GM18870 (cell line): ENCODE data around the gene PRX.
"Not testable (repeated sequence)": the region's sequence is repeated elsewhere in the genome, so short reads cannot be mapped to it uniquely, and the experiment has no call there.

Experiments used
- ATAC-seq: cut with Tn5 transposase; IDR thresholded peaks from one replicate; pipeline ENCODE4 v1.9.1; 2021; ENCODE audit warnings: moderate library complexity; ENCODE audit not compliant: unreplicated experiment

Gene PRX

GRCh38 chr19:40393894-40394815, 19.0 kb downstream of the PRX start:
- ATAC-seq: no peak

GRCh38 chr19:40392894-40393517, 20.2 kb downstream of the PRX start:
- ATAC-seq: no peak

GRCh38 chr19:40392123-40392522, 21.1 kb downstream of the PRX start:
- ATAC-seq: no peak

DNA sequence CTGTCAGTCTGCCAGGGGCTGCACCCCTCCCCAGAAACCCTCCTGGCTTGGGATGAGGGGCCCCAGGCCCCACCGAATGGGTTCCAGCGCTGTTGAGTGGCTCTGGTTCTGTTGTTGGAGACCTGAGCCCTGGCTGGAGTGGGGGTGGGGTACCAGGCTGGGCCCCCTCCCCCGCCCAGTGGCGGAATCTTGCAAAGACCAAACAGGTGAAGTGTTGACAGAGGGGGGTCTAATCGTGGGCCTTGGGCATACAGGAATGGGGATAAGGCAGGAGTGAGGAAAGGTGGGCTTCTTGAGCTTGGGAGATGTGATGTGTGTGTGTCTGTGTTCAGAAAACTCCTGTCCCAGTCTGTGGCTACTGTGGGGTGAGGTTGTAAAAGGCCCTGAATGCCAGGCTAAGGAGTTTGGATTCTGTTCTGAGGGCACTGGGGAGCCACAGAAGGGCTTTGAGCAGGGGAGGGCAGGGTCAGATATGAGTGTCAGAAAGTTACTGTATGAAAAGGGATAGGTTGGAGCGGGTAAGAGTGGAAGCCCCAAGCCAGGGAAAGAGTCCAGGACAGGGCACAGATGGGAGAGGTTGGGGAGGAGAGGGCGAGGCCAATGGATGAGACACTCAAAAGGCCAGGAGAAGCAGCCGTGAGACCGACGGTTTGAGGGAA, 23.0 kb downstream of the PRX start, which contains the start of gene HIPK4:
Gene HIPK4, minus strand, starts transcription at position 98 of the 659 bp plus-strand sequence. CDS start 279 bp downstream, outside the sequence.
- no peak for ATAC-seq

GRCh38 chr19:40389404-40390083, 23.6 kb downstream of the PRX start:
- no peak for ATAC-seq

GRCh38 chr19:40388481-40388880, 24.7 kb downstream of the PRX start:
- no peak for ATAC-seq

DNA sequence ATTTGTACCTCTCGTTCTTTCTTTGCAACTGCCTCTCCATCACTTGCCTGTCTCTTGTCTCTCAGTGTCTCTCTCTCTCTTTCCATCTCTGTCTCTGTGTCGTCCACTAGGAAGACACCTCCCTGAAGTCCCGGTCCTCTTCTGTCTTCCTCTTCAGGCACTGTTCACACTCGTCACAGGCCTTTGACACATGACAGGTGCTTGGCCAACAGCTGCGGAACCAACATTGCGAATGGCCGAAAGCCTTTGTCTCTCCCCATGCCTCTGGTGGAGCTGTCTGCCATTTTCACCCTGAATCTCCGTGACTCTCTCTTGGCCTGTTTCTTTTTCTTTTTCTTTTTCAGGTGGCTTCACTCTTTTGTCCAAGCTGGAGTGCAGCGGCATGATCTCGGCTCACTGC, 26.0 kb downstream of the PRX start:
- no peak for ATAC-seq

DNA sequence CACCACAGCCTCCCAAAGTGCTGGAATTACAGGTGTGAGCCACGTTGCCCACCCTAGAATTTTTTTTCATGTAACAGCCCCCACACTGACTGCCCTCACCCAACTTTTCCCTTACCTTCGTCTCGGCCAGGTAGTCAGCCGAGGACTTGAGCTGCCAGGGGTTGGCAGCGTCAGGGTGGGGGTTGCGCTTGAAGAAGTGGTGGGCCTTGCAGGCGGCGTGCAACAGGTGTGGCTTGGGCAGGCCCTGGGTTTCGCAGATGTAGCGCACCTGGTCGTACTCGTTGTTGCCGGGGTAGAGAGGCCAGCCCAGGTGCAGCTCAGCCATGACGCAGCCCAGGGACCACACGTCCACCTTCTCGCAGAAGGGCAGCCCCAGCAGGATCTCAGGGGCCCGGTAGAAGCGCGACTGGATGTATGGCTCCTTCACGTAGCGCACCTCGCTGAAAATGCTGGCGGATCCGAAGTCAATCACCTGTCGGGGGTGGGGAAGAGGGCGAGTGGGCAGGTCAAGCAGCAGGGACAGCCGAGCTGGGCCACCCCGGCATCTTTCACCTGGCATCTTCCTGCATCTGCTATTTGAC, 29.4 kb downstream of the PRX start:
- ATAC-seq: no peak

GRCh38 chr19:40381321-40381720, 31.9 kb downstream of the PRX start:
- no peak for ATAC-seq

- ATAC-seq: no peak
Measured at GRCh38 chr19:40380199-40381037, 32.8 kb downstream of the PRX start.

GRCh38 chr19:40379446-40380198, 33.6 kb downstream of the PRX start:
- ATAC-seq: no peak

DNA sequence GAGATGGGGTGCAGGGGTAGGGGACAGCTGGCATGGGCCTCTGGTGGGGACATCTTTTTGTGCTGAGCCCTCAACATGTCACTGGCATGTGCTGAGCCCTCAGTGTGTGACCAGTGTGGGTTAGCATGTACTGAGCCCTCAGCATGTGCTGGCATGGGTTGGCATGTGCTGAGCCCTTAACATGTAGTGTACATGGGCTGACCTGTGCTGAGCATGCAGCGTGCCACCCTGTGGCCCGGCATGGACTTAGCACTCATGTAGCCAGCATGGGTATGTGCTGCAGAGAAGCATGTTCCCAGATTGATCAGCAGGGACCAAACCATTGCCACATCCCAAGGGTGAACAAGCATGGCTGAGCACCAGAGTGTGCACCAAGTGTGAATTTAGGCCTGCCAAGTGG, 34.7 kb downstream of the PRX start:
- ATAC-seq: no peak

GRCh38 chr19:40377876-40378385, 35.2 kb downstream of the PRX start:
- no peak for ATAC-seq

DNA sequence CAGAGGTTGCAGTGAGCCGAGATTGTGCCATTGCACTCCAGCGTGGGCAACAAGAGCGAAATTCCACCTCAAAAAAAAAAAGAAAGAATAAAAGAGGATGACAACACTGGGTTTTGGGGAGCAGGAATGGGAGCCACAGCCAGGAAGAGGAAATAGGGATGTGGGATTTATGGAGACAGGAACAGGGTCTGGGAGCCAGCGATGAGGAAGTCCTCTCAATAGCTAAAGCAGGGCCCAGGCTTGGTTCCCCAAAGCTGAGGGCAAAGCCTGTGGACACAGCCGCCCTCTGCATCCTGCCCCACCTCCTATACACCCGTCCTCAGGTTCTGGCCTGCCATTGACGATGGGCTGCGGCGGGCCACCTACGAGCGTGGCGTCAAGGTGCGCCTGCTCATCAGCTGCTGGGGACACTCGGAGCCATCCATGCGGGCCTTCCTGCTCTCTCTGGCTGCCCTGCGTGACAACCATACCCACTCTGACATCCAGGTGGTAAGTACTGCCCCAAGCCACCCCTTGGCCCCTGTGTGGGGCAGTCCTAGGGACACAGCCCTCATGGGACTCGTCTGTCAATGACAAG, 36.8 kb downstream of the PRX start:
- ATAC-seq: no peak

DNA sequence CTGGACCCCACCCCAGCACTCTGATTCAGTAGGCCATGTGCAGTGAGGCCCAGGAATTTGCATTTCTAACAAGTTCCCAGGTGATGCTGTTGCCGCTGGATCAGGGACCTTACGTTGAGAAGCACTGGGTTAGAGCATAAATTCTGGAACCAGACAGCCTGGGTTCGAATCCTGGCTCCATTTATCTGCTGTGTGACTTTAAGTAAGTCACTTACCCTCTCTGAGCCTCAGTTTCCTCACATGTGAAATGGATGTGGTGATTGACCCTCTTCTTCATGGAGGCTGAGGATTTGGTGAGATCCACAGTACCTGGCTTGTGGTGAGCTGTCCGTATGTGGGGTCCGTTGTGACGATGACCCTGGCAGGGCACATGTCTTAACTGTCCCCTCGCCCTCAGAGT, 39.1 kb downstream of the PRX start:
- no peak for ATAC-seq

DNA sequence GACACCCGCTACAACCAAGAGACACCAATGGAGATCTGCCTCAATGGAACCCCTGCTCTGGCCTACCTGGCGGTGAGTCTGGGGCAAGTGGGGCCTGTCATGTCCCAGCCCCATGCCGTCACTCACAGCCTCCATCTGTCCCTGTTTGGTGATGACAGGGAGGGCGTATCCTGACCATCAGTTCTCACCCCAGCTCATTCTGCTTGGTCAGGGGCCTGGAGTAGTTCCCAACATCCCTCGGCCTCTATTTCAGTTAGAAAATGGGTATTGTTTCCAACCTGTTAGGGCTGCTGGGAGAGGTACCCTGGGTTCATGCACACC, 41.4 kb downstream of the PRX start:
- no peak for ATAC-seq

DNA sequence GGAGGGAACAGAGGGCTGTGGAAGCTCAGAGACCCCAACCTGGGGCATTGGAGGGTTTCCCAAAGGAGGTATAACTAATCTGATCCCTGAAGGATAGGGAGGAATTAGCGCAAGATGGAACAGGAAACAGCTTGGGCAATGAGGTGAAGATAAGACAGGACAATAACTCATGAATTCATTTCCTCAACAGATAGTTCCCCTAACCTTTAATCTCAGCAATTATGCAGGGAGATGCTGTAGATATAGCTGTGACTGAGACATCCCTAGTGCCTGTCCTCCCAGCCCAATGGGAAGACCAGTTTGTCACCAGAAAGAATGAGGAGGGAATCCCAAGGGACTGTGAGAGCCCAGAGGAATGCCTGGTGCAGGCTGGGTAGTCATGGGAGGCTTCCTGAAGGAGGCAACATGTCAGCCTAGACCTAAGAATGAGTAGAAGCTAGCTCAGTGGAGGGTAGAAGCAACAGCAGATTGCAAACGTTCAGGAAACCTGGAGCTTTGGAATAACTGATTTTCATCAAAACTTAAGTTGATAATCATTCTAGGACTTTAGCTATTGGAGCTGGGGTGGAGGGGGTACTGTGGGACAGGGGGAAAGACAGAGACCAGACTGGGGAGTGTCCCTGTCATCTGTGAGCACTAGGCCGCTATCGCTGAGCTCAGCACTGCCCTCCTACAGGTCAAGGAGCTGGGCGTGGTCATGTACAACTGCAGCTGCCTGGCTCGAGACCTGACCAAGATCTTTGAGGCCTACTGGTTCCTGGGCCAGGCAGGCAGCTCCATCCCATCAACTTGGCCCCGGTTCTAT, 42.0 kb downstream of the PRX start:
- ATAC-seq: no peak

GRCh38 chr19:40370253-40370652, 42.9 kb downstream of the PRX start:
- ATAC-seq: not testable (repeated sequence)
